Measurements from ENCODE around the gene ICA1.

DNA sequence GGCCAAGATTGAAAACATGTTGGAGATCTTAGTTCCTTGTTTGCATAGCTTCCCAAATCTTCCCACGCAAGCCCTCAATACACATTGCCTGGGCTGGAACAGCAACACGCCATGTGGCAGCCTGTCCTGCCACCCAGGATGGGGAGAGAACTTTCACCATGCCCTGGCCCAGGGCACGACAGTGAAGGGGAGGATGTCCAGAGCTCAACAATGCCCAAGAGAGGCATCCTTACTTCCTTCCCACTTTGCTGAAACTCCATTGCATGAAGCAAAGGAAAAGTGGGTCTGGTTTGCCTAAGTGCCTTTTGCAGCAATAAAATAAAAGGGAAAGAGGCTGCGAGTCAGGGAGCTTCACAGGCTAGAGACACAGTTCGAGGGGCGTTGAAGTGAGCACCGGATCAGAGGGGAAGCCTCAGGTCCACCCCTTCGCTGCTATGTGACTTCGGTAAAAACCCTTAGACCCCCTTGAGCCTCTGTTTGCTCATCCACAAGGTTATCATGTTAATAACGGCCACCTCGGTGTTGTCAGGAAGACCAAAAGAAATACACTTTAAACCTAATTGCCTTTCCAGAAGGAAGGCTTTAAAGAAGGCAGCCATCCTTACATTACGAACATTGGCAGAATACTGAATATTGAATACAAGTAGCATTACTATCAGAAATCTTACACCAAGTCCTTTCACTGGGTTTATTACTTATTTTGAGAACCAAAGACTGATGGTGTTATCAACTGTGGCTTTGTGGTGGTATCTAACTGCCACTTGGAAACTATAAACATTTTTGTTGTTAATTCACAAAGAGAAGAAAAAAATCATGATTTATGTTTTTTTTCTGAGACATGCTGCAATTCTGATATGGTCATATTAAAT, 133.3 kb downstream of the ICA1 start:
- TF ChIP-seq, protein P1, sequence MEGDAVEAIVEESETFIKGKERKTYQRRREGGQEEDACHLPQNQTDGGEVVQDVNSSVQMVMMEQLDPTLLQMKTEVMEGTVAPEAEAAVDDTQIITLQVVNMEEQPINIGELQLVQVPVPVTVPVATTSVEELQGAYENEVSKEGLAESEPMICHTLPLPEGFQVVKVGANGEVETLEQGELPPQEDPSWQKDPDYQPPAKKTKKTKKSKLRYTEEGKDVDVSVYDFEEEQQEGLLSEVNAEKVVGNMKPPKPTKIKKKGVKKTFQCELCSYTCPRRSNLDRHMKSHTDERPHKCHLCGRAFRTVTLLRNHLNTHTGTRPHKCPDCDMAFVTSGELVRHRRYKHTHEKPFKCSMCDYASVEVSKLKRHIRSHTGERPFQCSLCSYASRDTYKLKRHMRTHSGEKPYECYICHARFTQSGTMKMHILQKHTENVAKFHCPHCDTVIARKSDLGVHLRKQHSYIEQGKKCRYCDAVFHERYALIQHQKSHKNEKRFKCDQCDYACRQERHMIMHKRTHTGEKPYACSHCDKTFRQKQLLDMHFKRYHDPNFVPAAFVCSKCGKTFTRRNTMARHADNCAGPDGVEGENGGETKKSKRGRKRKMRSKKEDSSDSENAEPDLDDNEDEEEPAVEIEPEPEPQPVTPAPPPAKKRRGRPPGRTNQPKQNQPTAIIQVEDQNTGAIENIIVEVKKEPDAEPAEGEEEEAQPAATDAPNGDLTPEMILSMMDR (conservative IDR thresholded peaks at IDR 0.05; ENCODE audit: low read depth, low read length), result no peak
- no peak for TF ChIP-seq EZH2phosphoT487 (IDR thresholded peaks at IDR 0.05; ENCODE audit: borderline replicate concordance, low read length)

Measured in PC-3 (cell line).